ENCODE results near the gene TMEM190.
"Not testable (repeated sequence)": the region's sequence is repeated elsewhere in the genome, so short reads cannot be mapped to it uniquely, and the experiment has no call there.

- not testable (repeated sequence) for TF ChIP-seq EZH2 (IDR thresholded peaks at IDR 0.05; ENCODE audit: low read depth); CTCF (conservative IDR thresholded peaks at IDR 0.05)
Observed at GRCh38 chr19:55329791-55330190, 46.8 kb upstream of the TMEM190 start.

All from PC-9 (cell line).